Measurements from ENCODE around the gene IL12RB2.
A peak's percentile ranks its signal among the peaks of the same experiment; 100 is the strongest.

IL12RB2 gene

DNA sequence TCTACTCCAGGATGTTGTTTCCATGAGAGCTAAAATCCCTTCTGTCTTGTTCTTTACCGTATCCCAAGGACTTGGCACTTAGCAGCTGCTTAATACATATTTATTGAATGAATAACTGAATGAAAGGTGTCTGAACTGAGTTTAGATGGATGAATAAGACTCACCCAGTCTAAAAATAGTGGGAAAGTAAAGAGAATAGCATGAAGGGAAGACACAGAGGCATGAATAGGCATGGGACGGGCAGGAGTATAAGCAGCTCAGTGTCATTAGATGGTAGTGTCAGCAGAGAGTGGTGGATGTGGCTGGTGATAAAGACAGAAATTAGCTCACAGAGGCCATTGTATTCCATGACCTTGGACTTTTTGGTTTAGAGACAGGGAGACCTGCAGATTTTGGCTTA is 9.2 kb downstream of the IL12RB2 start:
- H3K9me3 ChIP-seq (ENCODE audit: control insufficient read depth, low read length) = no peaks in the 10 kb centered on the region
- WGBS = 100% methylated on average over 1 of the region's 2 CpGs
- no peak overlapping the region for H3K4me3 ChIP-seq (ENCODE audit: insufficient read depth in 1 of 2, low read depth in 1 of 2, low read length in 2 of 2)
- H3K79me1 ChIP-seq (replicated peaks; ENCODE audit: low read length, poor library complexity, severe bottlenecking) = no peaks in the 10 kb centered on the region
- H3K27ac ChIP-seq (ENCODE audit: low read length, poor library complexity, severe bottlenecking) = no peak overlapping the region
- H3K18ac ChIP-seq (ENCODE audit: low read depth in 1 of 2, low read length in 2 of 2) = no peak overlapping the region
- no peaks in the 10 kb centered on the region for H3K4me1 ChIP-seq (ENCODE audit: control insufficient read depth, insufficient read depth, low read depth, low read length)
- H2BK120ac ChIP-seq (ENCODE audit: low read depth, low read length) = no peak overlapping the region
- H2AK5ac ChIP-seq (ENCODE audit: low read length, severe bottlenecking) = no peak overlapping the region
- no peak overlapping the region for H4K91ac ChIP-seq (ENCODE audit: low read length)
- H2AFZ ChIP-seq (ENCODE audit: low read depth, low read length) = no peak overlapping the region
- no peaks in the 10 kb centered on the region for H3K36me3 ChIP-seq (ENCODE audit: control insufficient read depth in 1 of 2, insufficient read depth in 2 of 2, low read depth in 1 of 2, low read length in 2 of 2)
- H3K4me2 ChIP-seq (ENCODE audit: low read length, poor library complexity, severe bottlenecking) = no peak overlapping the region
- no peak overlapping the region for H2BK12ac ChIP-seq (ENCODE audit: low read length in 2 of 2)
- H3K27me3 ChIP-seq (ENCODE audit: control insufficient read depth in 1 of 2, insufficient read depth in 1 of 2, low read length in 2 of 2) = peaks cover 28 to 30% of the 10 kb centered on the region in 2 experiments
- no peak overlapping the region for H2BK5ac ChIP-seq (ENCODE audit: low read depth, low read length, poor library complexity, severe bottlenecking)
- H3K9ac ChIP-seq (ENCODE audit: low read length) = no peak overlapping the region
- no peak for DNase-seq
- no peak overlapping the region for H2BK15ac ChIP-seq (ENCODE audit: low read depth, poor library complexity, severe bottlenecking)
- no peak overlapping the region for H4K8ac ChIP-seq (ENCODE audit: low read length)
- H3K23ac ChIP-seq (ENCODE audit: low read length in 2 of 2) = no peak overlapping the region
- no peak overlapping the region for H3K4ac ChIP-seq (ENCODE audit: low read depth in 1 of 2, low read length in 2 of 2)
- H3K14ac ChIP-seq (ENCODE audit: low read length in 2 of 2) = no peak overlapping the region

DNA sequence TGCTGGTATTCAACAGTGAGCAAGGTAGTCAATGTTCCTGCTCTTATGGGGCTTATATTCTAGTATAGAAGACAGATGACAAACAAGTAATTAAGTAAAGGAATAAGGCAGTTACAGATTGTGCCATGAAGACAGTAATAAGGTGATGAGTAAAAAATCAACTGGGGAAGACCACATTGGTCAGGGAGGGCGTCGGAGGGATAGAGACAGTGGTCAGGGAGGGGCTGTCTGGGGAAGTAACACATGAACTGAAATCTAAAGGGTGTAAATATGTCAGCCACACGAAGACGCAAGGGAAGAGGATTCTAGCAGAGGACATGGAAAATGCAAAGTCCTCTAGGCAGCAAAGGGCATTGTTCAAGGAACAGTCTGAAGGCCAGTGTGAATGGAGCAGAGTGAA is 10.1 kb downstream of the IL12RB2 start:
- Histone ChIP-seq H3K4me3 (ENCODE audit: insufficient read depth in 1 of 2, low read depth in 1 of 2, low read length in 2 of 2) (no peak overlapping the region), H3K27me3 (ENCODE audit: control insufficient read depth in 1 of 2, insufficient read depth in 1 of 2, low read length in 2 of 2) (peaks cover 30 to 34% of the 10 kb centered on the region in 2 experiments), H2BK15ac (ENCODE audit: low read depth, poor library complexity, severe bottlenecking) (no peak overlapping the region), H3K4me1 (ENCODE audit: control insufficient read depth, insufficient read depth, low read depth, low read length) (no peaks in the 10 kb centered on the region), H3K27ac (ENCODE audit: low read length, poor library complexity, severe bottlenecking) (no peak overlapping the region), H3K9ac (ENCODE audit: low read length) (no peak overlapping the region), H3K14ac (ENCODE audit: low read length in 2 of 2) (no peak overlapping the region), H3K23ac (ENCODE audit: low read length in 2 of 2) (no peak overlapping the region), H2BK120ac (ENCODE audit: low read depth, low read length) (no peak overlapping the region), H3K9me3 (ENCODE audit: control insufficient read depth, low read length) (no peaks in the 10 kb centered on the region), H3K36me3 (ENCODE audit: control insufficient read depth in 1 of 2, insufficient read depth in 2 of 2, low read depth in 1 of 2, low read length in 2 of 2) (no peaks in the 10 kb centered on the region), H2AK5ac (ENCODE audit: low read length, severe bottlenecking) (no peak overlapping the region), H3K18ac (ENCODE audit: low read depth in 1 of 2, low read length in 2 of 2) (no peak overlapping the region), H4K8ac (ENCODE audit: low read length) (no peak overlapping the region), H2BK5ac (ENCODE audit: low read depth, low read length, poor library complexity, severe bottlenecking) (no peak overlapping the region), H2BK12ac (ENCODE audit: low read length in 2 of 2) (no peak overlapping the region), H3K4me2 (ENCODE audit: low read length, poor library complexity, severe bottlenecking) (no peak overlapping the region), H4K91ac (ENCODE audit: low read length) (no peak overlapping the region), H3K4ac (ENCODE audit: low read depth in 1 of 2, low read length in 2 of 2) (no peak overlapping the region), H3K79me1 (replicated peaks; ENCODE audit: low read length, poor library complexity, severe bottlenecking) (no peaks in the 10 kb centered on the region), H2AFZ (ENCODE audit: low read depth, low read length) (no peak overlapping the region)
- no peak for DNase-seq
- 91% methylated on average over 4 of the region's 4 CpGs for WGBS

DNA sequence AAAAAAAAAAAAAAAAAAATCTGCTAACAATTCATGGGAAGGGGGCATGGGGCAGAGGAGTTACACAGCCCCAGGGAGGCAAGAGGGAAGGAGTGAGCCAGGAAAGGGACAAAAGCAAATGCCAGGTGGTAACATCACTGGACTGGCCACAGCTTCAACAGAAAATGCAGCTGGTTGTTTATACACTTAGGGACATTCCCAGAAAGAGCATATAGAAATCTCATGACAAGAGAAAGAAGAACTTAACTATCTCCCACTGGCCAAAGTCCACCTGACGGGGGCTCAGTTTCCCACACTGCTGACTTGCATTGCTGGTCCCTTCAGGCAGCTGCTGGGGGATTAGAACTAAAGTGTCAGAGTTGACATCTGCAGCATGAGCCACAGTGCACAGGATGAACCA is 14.8 kb downstream of the IL12RB2 start:
- Histone ChIP-seq H3K9me3 (ENCODE audit: control insufficient read depth, low read length) (no peaks in the 10 kb centered on the region), H3K14ac (ENCODE audit: low read length in 2 of 2) (peak overlapping the region in 1 of 2 experiments; percentile 83), H3K36me3 (ENCODE audit: control insufficient read depth in 1 of 2, insufficient read depth in 2 of 2, low read depth in 1 of 2, low read length in 2 of 2) (no peaks in the 10 kb centered on the region), H3K4me1 (ENCODE audit: control insufficient read depth, insufficient read depth, low read depth, low read length) (no peaks in the 10 kb centered on the region), H2BK120ac (ENCODE audit: low read depth, low read length) (no peak overlapping the region), H3K4me2 (ENCODE audit: low read length, poor library complexity, severe bottlenecking) (no peak overlapping the region), H2BK5ac (ENCODE audit: low read depth, low read length, poor library complexity, severe bottlenecking) (no peak overlapping the region), H3K27ac (ENCODE audit: low read length, poor library complexity, severe bottlenecking) (no peak overlapping the region), H4K8ac (ENCODE audit: low read length) (no peak overlapping the region), H3K9ac (ENCODE audit: low read length) (no peak overlapping the region), H2BK12ac (ENCODE audit: low read length in 2 of 2) (no peak overlapping the region), H3K27me3 (ENCODE audit: control insufficient read depth in 1 of 2, insufficient read depth in 1 of 2, low read length in 2 of 2) (peaks cover 16 to 20% of the 10 kb centered on the region in 2 experiments), H3K4me3 (ENCODE audit: insufficient read depth in 1 of 2, low read depth in 1 of 2, low read length in 2 of 2) (no peak overlapping the region), H2AFZ (ENCODE audit: low read depth, low read length) (no peak overlapping the region), H2AK5ac (ENCODE audit: low read length, severe bottlenecking) (no peak overlapping the region), H3K23ac (ENCODE audit: low read length in 2 of 2) (no peak overlapping the region), H2BK15ac (ENCODE audit: low read depth, poor library complexity, severe bottlenecking) (no peak overlapping the region), H3K4ac (ENCODE audit: low read depth in 1 of 2, low read length in 2 of 2) (no peak overlapping the region), H4K91ac (ENCODE audit: low read length) (no peak overlapping the region), H3K79me1 (replicated peaks; ENCODE audit: low read length, poor library complexity, severe bottlenecking) (no peaks in the 10 kb centered on the region), H3K18ac (ENCODE audit: low read depth in 1 of 2, low read length in 2 of 2) (no peak overlapping the region)
- no peak for DNase-seq
- 95% methylated on average over 1 of the region's 1 CpG for WGBS

DNA sequence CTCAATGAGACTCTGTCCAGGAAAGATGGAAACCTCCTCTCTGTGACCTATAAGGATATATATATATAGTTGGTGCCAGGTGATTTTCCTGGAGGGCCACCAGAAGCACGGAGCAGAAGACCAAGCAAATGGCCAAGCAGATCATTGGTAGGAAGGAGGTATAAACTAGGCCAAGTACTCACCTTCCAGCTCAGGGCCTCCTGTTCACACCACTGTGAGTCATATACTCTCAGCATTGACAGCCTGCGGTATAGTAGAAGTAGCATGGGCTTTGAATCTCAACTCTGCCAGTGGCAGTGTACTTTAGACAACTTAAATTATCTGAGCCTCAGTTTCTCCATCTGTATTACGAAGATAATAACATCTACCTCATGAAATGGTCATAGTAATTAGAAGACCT is 15.4 kb downstream of the IL12RB2 start:
- no peak for DNase-seq
- H3K4me1 ChIP-seq (ENCODE audit: control insufficient read depth, insufficient read depth, low read depth, low read length) = no peaks in the 10 kb centered on the region
- no peak overlapping the region for H3K18ac ChIP-seq (ENCODE audit: low read depth in 1 of 2, low read length in 2 of 2)
- no peak overlapping the region for H2BK120ac ChIP-seq (ENCODE audit: low read depth, low read length)
- H3K14ac ChIP-seq (ENCODE audit: low read length in 2 of 2) = no peak overlapping the region
- WGBS = 87% methylated on average over 3 of the region's 3 CpGs
- H2BK12ac ChIP-seq (ENCODE audit: low read length in 2 of 2) = no peak overlapping the region
- no peaks in the 10 kb centered on the region for H3K79me1 ChIP-seq (replicated peaks; ENCODE audit: low read length, poor library complexity, severe bottlenecking)
- no peak overlapping the region for H3K9ac ChIP-seq (ENCODE audit: low read length)
- H3K4me2 ChIP-seq (ENCODE audit: low read length, poor library complexity, severe bottlenecking) = no peak overlapping the region
- no peak overlapping the region for H2AFZ ChIP-seq (ENCODE audit: low read depth, low read length)
- H3K27me3 ChIP-seq (ENCODE audit: control insufficient read depth in 1 of 2, insufficient read depth in 1 of 2, low read length in 2 of 2) = peaks cover 10 to 16% of the 10 kb centered on the region in 2 experiments
- no peak overlapping the region for H3K4me3 ChIP-seq (ENCODE audit: insufficient read depth in 1 of 2, low read depth in 1 of 2, low read length in 2 of 2)
- no peaks in the 10 kb centered on the region for H3K9me3 ChIP-seq (ENCODE audit: control insufficient read depth, low read length)
- H4K91ac ChIP-seq (ENCODE audit: low read length) = no peak overlapping the region
- no peak overlapping the region for H4K8ac ChIP-seq (ENCODE audit: low read length)
- H3K27ac ChIP-seq (ENCODE audit: low read length, poor library complexity, severe bottlenecking) = no peak overlapping the region
- H2BK15ac ChIP-seq (ENCODE audit: low read depth, poor library complexity, severe bottlenecking) = no peak overlapping the region
- H2AK5ac ChIP-seq (ENCODE audit: low read length, severe bottlenecking) = no peak overlapping the region
- no peaks in the 10 kb centered on the region for H3K36me3 ChIP-seq (ENCODE audit: control insufficient read depth in 1 of 2, insufficient read depth in 2 of 2, low read depth in 1 of 2, low read length in 2 of 2)
- H3K23ac ChIP-seq (ENCODE audit: low read length in 2 of 2) = no peak overlapping the region
- no peak overlapping the region for H3K4ac ChIP-seq (ENCODE audit: low read depth in 1 of 2, low read length in 2 of 2)
- H2BK5ac ChIP-seq (ENCODE audit: low read depth, low read length, poor library complexity, severe bottlenecking) = no peak overlapping the region

Data from mesenchymal stem cell (in vitro differentiated cells and primary cell).